Stimulated activated naive B cell treated with anti-CD40 and anti-IgM and Interleukin-4, amounts not matched to agents 10 μg/mL and 1 μg/mL and 100 μg/mL, for 72 hours (primary cell): ENCODE results near the gene TMTC1.

ENCODE experiments used
- ATAC-seq, 2 donors: fragments of 150-1000 bp; cut with Tn5 transposase; replicated peaks; 2 replicates each; pipeline ENCODE4 v1.10.0; 2021; ENCODE audit warnings: moderate library complexity in 1 of 2
- DNase-seq: peaks from one replicate; pipeline ENCODE4 v3.0.0; 2021
- H3K27ac Mint-ChIP-seq: one replicate; pipeline ENCODE4 v1.8.0; 2022; ENCODE audit warnings: mild to moderate bottlenecking, mixed read lengths
- H3K27me3 Mint-ChIP-seq, 2 donors: one replicate each; pipeline ENCODE4 v1.8.0; 2022; ENCODE audit warnings: mixed read lengths in 2 of 2
- H3K36me3 Mint-ChIP-seq, 2 donors: one replicate each; pipeline ENCODE4 v1.8.0; 2022; ENCODE audit warnings: mixed read lengths in 2 of 2, mild to moderate bottlenecking in 1 of 2
- H3K4me1 Mint-ChIP-seq, 2 donors: one replicate each; pipeline ENCODE4 v1.8.0; 2022; ENCODE audit warnings: mixed read lengths in 2 of 2, mild to moderate bottlenecking in 1 of 2
- H3K4me3 Mint-ChIP-seq, 2 donors: one replicate each; pipeline ENCODE4 v1.8.0; 2022; ENCODE audit warnings: mild to moderate bottlenecking in 2 of 2, mixed read lengths in 2 of 2, moderate library complexity in 1 of 2
- H3K9me3 Mint-ChIP-seq, 2 donors: one replicate each; pipeline ENCODE4 v1.8.0; 2022; ENCODE audit warnings: mixed read lengths in 2 of 2, mild to moderate bottlenecking in 1 of 2

Gene TMTC1

GRCh38 chr12:29762637-29763300, 21.0 kb downstream of the TMTC1 start:
- Mint-ChIP-seq H3K9me3 (peaks cover 0 to under 1% of the 10 kb centered on the region in 2 donors), H3K4me3 (no peak overlapping the region), H3K27ac (no peak overlapping the region), H3K4me1 (no peaks in the 10 kb centered on the region), H3K36me3 (no peaks in the 10 kb centered on the region), H3K27me3 (no peaks in the 10 kb centered on the region)
- ATAC-seq (peak; percentile 18 to 36), DNase-seq (no peak)

GRCh38 chr12:29759950-29760349, 23.8 kb downstream of the TMTC1 start:
- H3K9me3 Mint-ChIP-seq: peaks cover 3 to 5% of the 10 kb centered on the region in 2 donors
- H3K27ac Mint-ChIP-seq: no peak overlapping the region
- no peaks in the 10 kb centered on the region for H3K4me1 Mint-ChIP-seq
- DNase-seq (no peak), ATAC-seq (no peak)
- H3K27me3 Mint-ChIP-seq: no peaks in the 10 kb centered on the region
- no peak overlapping the region for H3K4me3 Mint-ChIP-seq
- H3K36me3 Mint-ChIP-seq: no peaks in the 10 kb centered on the region

GRCh38 chr12:29756741-29757390, 26.9 kb downstream of the TMTC1 start:
- Mint-ChIP-seq H3K9me3 (peaks cover 3 to 5% of the 10 kb centered on the region in 2 donors), H3K27ac (no peak overlapping the region), H3K36me3 (no peaks in the 10 kb centered on the region), H3K27me3 (no peaks in the 10 kb centered on the region), H3K4me3 (no peak overlapping the region), H3K4me1 (no peaks in the 10 kb centered on the region)
- DNase-seq (no peak), ATAC-seq (no peak)

- H3K4me1 Mint-ChIP-seq: no peaks in the 10 kb centered on the region
- ATAC-seq (no peak), DNase-seq (no peak)
- H3K4me3 Mint-ChIP-seq: no peak overlapping the region
- no peak overlapping the region for H3K27ac Mint-ChIP-seq
- peaks cover 3 to 5% of the 10 kb centered on the region in 2 donors for H3K9me3 Mint-ChIP-seq
- H3K36me3 Mint-ChIP-seq: no peaks in the 10 kb centered on the region
- no peaks in the 10 kb centered on the region for H3K27me3 Mint-ChIP-seq
Measured at GRCh38 chr12:29754235-29755189, 29.2 kb downstream of the TMTC1 start.

- H3K36me3 Mint-ChIP-seq: no peaks in the 10 kb centered on the region
- no peaks in the 10 kb centered on the region for H3K27me3 Mint-ChIP-seq
- H3K4me1 Mint-ChIP-seq: no peaks in the 10 kb centered on the region
- ATAC-seq (no peak), DNase-seq (no peak)
- H3K4me3 Mint-ChIP-seq: no peak overlapping the region
- no peak overlapping the region for H3K27ac Mint-ChIP-seq
- no peaks in the 10 kb centered on the region for H3K9me3 Mint-ChIP-seq
Measured at GRCh38 chr12:29752121-29752520, 31.6 kb downstream of the TMTC1 start.

GRCh38 chr12:29751676-29752075, 32.1 kb downstream of the TMTC1 start:
- Mint-ChIP-seq H3K27ac (no peak overlapping the region), H3K27me3 (no peaks in the 10 kb centered on the region), H3K4me1 (no peaks in the 10 kb centered on the region), H3K36me3 (no peaks in the 10 kb centered on the region), H3K9me3 (no peaks in the 10 kb centered on the region), H3K4me3 (no peak overlapping the region)
- ATAC-seq: no peak
- DNase-seq: no peak

- no peak for DNase-seq
- Mint-ChIP-seq H3K4me1 (no peaks in the 10 kb centered on the region), H3K27ac (no peak overlapping the region), H3K36me3 (no peaks in the 10 kb centered on the region), H3K9me3 (no peaks in the 10 kb centered on the region), H3K4me3 (no peak overlapping the region), H3K27me3 (no peaks in the 10 kb centered on the region)
- ATAC-seq: no peak
Measured at GRCh38 chr12:29750928-29751220, 32.9 kb downstream of the TMTC1 start.

GRCh38 chr12:29750131-29750927, 33.4 kb downstream of the TMTC1 start:
- ATAC-seq: no peak
- no peaks in the 10 kb centered on the region for H3K27me3 Mint-ChIP-seq
- H3K27ac Mint-ChIP-seq: no peak overlapping the region
- no peak for DNase-seq
- no peaks in the 10 kb centered on the region for H3K9me3 Mint-ChIP-seq
- H3K4me1 Mint-ChIP-seq: no peaks in the 10 kb centered on the region
- H3K4me3 Mint-ChIP-seq: no peak overlapping the region
- H3K36me3 Mint-ChIP-seq: no peaks in the 10 kb centered on the region

- DNase-seq: no peak
- Mint-ChIP-seq H3K27ac (no peak overlapping the region), H3K36me3 (no peaks in the 10 kb centered on the region), H3K9me3 (no peaks in the 10 kb centered on the region), H3K4me3 (no peak overlapping the region), H3K4me1 (no peaks in the 10 kb centered on the region), H3K27me3 (no peaks in the 10 kb centered on the region)
- ATAC-seq: no peak
Measured at GRCh38 chr12:29744365-29744764, 39.4 kb downstream of the TMTC1 start.

GRCh38 chr12:29743801-29744200, 39.9 kb downstream of the TMTC1 start:
- no peak for ATAC-seq
- no peaks in the 10 kb centered on the region for H3K36me3 Mint-ChIP-seq
- H3K27ac Mint-ChIP-seq: no peak overlapping the region
- DNase-seq: no peak
- no peak overlapping the region for H3K4me3 Mint-ChIP-seq
- H3K9me3 Mint-ChIP-seq: peaks cover 0 to 1% of the 10 kb centered on the region in 2 donors
- no peaks in the 10 kb centered on the region for H3K27me3 Mint-ChIP-seq
- H3K4me1 Mint-ChIP-seq: no peaks in the 10 kb centered on the region

GRCh38 chr12:29743077-29743476, 40.7 kb downstream of the TMTC1 start:
- ATAC-seq: no peak
- Mint-ChIP-seq H3K27me3 (no peaks in the 10 kb centered on the region), H3K4me3 (no peak overlapping the region), H3K27ac (no peak overlapping the region), H3K9me3 (peaks cover 0 to 1% of the 10 kb centered on the region in 2 donors), H3K4me1 (no peaks in the 10 kb centered on the region), H3K36me3 (no peaks in the 10 kb centered on the region)
- DNase-seq: no peak

- Mint-ChIP-seq H3K4me1 (no peaks in the 10 kb centered on the region), H3K27me3 (no peaks in the 10 kb centered on the region), H3K36me3 (no peaks in the 10 kb centered on the region), H3K9me3 (peaks cover 0 to 1% of the 10 kb centered on the region in 2 donors), H3K4me3 (no peak overlapping the region), H3K27ac (no peak overlapping the region)
- ATAC-seq (no peak), DNase-seq (no peak)
Measured at GRCh38 chr12:29742646-29743045, 41.1 kb downstream of the TMTC1 start.

- DNase-seq (no peak), ATAC-seq (no peak)
- H3K27ac Mint-ChIP-seq: no peak overlapping the region
- H3K9me3 Mint-ChIP-seq: peaks cover 0 to 1% of the 10 kb centered on the region in 2 donors
- H3K27me3 Mint-ChIP-seq: no peaks in the 10 kb centered on the region
- H3K4me1 Mint-ChIP-seq: no peaks in the 10 kb centered on the region
- H3K4me3 Mint-ChIP-seq: no peak overlapping the region
- no peaks in the 10 kb centered on the region for H3K36me3 Mint-ChIP-seq
Measured at GRCh38 chr12:29741342-29742241, 42.1 kb downstream of the TMTC1 start.
